ENCODE data around the gene CPD.
A peak's percentile ranks its signal among the peaks of the same experiment; 100 is the strongest.

The CPD gene

GRCh38 chr17:30357476-30357875, 21.3 kb upstream of the CPD start:
- no peak for DNase-seq

GRCh38 chr17:30358055-30358760, 20.5 kb upstream of the CPD start:
- DNase-seq: no peak

GRCh38 chr17:30360086-30360808, 18.5 kb upstream of the CPD start:
- DNase-seq: no peak

GRCh38 chr17:30361766-30362279, 16.9 kb upstream of the CPD start:
- DNase-seq: no peak

- DNase-seq: no peak
These were observed 15.0 kb upstream of the CPD start for GRCh38 chr17:30363715-30364202.

DNA sequence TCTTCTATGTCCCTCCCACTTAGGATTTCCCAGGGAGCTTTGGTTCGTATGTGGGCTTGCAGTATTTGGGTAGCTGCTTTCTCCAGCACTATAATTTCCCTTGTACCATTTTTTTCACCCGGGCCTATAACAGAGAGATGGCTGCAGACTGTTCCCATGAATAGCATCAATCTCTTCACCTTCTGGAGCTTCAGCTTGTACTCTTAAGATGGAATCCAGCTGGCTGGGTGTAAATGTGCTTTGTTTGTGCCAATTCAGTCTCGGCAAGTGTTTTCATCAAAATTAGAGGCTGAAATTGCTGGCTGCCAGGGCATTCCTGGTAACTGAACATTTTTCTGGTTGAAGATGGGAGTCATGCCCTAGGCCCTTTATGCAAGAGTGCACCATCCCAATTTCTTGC, 12.2 kb upstream of the CPD start:
- DNase-seq: no peak

DNA sequence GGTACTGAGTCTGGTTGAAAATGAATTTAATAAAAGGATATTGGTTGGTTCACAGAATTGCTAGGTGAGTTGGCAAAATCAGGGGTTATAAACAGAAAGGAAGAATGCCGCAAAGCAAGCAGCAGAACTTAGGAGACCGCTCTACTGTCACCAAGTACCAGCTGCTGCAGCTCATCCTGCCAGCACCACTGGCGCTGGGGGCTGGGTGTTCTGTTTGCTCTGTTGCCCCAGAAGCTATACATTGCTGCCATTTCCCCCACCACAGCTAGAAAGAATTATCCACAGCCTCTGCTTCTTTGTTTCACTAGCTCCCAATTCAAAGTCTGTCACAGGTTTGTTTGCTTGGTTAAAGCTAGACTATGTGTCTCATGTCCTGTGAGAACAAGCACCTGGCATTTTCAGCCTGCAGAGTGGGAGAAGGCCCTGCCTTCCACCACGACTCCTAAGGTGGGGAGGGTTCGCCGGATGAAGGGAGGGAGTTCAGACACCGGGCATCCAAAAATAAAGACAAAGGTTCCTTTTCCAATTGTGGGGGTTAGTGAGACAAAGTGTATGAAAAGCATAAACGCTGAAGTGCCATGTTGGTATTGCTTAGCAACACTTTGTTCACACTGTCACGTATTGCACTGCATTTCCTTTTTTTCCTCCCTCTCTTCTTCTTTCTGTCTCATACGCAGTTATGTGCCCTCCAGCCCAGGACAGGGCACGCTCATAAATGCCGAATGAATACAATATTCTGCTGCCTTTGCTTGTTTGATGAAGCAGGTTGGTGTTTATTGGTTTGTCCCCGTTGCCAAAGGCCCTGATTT, 9.6 kb upstream of the CPD start:
- DNase-seq: no peak

GRCh38 chr17:30369995-30370394, 8.7 kb upstream of the CPD start:
- DNase-seq: no peak

GRCh38 chr17:30372755-30373154, 6.0 kb upstream of the CPD start:
- DNase-seq: no peak

- DNase-seq: no peak
These were observed 3.1 kb upstream of the CPD start for GRCh38 chr17:30375661-30376060.

DNA sequence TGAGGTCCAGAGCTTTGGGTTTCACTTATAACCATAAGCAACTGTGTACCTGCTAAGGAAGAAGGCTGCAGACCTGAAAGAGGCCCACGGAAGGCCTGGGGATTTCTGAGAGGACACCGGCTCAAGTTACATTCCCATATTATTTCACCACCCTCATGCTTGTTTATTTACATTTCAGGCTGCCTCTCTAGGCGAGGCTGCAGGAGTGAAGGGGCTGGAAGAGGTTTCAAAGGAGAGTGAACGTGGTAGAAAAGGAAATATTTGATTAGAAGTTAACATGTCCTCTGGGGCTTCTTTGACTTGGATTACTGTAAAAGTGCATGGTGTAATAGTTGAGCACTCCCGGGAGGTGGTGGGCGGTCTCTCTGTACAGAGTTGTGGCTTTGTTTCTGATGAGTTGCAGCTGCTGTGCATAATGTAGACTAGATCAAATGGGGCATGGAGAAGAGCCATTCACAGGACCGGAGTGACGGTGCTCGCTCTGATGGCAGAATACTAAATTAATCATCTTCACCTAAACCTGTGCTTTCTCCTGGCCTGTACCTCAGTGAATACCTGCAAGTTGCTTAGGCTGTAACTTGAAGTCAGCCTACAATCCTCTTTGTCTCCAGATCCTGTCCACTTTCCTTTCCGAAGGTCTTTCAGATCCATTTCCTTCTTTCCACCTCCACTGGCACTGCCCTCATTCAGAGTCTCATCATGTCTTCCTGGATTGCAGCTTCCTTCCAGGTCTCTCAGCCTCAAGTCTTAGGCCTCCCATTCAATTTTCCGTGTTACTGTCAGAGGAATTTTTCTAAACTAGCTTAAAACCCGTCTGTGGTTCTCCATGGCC, 1.9 kb upstream of the CPD start:
- DNase-seq: peak; percentile 96

GRCh38 chr17:30377574-30378240, 1.0 kb upstream of the CPD start:
- no peak for DNase-seq

DNA sequence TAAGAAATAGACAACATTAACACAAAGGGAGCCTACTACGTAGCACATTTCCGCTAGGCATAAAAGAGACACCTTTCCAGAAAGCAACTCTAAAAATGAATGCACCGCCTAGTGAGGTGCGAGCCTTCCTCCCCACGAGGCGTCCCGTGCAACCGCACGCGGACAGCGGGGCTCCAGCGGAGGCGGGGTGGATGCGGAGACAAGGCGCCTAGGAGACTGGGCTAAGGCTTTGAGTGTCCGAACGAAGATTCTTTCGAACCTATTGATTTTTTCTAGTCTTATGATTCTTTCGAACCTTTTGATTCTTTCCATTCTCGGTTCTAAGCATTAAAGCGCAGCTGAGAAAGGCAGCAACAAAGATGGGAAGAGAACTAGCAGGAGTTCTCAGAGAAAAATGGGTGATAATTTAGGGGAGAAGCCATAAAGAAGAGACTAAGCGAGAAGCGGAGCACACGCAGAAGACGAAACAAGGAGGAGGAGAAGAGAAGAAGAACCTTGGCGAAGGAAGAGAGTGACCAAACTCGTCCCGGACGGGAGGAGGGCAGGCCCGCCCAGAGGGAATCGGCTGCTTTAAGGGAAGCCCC, 394 bp upstream of the CPD start:
- DNase-seq: no peak

DNA sequence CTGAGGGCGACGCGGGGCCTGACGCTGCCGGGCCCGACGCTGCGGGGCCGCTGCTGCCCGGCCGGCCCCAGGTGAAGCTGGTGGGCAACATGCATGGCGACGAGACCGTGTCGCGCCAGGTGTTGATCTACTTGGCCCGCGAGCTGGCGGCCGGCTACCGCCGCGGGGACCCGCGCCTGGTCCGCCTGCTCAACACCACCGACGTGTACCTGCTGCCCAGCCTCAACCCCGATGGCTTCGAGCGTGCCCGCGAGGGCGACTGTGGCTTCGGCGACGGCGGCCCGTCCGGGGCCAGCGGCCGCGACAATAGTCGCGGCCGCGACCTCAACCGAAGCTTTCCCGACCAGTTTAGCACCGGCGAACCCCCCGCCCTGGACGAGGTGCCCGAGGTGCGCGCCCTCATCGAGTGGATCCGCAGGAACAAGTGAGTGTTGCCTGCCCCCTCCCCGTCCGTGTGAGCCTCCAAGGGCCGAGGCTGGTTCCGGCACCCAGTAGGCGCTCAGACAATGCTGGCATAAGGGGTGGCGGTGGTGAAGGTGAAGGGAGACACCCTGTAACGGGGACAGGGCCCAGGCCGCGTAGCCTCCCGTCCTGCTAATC, 676 bp downstream of the CPD start:
- DNase-seq: no peak

DNA sequence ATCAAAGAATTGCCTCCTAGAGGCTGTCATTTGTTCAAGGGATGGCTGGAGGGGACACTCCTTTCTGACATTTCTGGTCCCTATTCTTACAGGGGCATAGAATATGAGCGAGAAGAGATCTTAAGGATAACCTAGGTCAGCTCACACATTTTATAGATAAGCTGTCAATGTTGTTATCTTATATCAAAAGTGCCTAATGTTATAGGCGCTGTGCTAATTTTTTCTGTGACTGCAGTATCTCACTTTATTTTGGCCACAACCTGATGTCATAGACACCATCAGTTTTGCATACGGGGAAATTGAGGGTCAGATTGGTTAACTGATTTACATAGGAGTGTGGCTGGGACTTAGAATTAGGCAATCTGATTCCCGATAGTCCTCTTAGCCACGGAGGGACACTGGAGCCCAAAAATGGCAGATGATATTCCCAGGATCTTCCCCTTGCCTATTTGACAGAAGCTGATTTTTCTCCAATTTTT, 1.2 kb downstream of the CPD start:
- no peak for DNase-seq

- no peak for DNase-seq
These were observed 2.1 kb downstream of the CPD start for GRCh38 chr17:30380643-30381339.

DNA sequence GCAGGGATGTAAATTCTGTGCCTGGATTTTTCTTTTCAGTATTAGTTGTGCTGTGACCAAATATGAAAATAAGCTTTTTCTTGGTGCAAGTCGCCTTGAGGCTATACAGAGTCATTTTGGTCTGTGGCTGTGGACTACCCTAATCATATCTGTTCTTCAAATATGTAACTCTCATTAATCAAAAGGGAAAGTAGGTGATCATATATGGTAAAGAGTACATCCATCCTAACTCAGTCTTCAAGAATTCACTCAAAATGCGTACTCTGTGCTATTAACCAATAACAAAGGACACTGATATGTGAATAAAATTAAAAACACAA, 2.6 kb downstream of the CPD start:
- DNase-seq: no peak

DNA sequence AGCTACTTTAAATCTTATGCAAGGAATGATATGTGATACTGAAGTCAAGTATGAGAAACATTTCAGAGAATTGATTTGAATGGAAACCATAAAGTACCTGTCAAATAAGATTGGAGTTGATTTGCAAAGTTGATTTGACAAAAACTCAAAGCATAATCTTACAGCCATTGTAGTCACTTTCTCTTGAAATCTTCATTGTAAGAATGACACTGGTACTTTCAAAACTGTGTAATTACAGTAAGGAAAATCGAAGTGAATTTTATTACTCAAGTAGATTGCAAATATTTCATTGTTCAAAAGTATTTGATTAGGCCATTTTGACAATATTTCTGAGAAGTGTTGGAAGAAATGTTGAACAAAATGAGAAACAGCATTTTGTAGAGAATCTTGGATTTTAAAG, 3.6 kb downstream of the CPD start:
- no peak for DNase-seq

GRCh38 chr17:30388321-30389179, 9.8 kb downstream of the CPD start:
- no peak for DNase-seq
